HG02759 (cell line): ENCODE data around the gene C3orf20.

Source experiments
- ATAC-seq: cut with Tn5 transposase; IDR thresholded peaks from one replicate; pipeline ENCODE4 v1.9.1; 2021; ENCODE audit warnings: mild to moderate bottlenecking, moderate library complexity; ENCODE audit not compliant: unreplicated experiment

Gene C3orf20

GRCh38 chr3:14698601-14699244 lies 23.8 kb downstream of the C3orf20 start:
- ATAC-seq: no peak

- no peak for ATAC-seq
These were observed 24.7 kb downstream of the C3orf20 start for GRCh38 chr3:14699643-14700042.

- no peak for ATAC-seq
These were observed 25.9 kb downstream of the C3orf20 start for GRCh38 chr3:14700891-14701290.

GRCh38 chr3:14701676-14702075 lies 26.7 kb downstream of the C3orf20 start:
- ATAC-seq: no peak

DNA sequence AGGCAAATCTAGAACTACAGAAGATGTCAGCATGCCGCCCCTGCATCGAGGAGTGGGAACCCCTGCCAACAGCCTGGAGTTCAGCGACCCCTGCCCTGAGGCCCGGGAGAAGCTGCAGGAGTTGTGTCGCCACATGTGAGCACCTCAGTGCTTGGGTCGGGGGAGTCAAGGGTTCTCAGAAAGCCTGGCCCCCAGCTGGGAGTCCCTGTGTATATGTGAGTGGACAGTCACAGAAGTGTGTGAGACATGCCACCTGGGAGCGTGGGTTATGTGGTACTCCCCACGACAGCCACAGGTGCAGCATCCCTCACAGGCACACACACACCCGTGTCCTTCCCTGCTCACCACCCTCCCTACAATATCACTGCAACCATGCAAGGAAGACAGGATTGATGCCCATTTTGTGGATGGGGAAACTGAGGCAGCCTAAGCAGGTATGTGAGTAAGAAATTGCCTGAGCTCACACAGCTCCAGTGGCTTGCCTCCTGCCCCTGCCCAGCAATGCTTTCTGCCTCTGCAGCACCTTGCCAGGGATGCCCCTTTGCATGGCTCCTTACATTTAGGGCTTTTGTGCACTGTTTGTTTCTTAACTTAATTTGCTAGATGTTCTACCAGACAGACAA lies 28.3 kb downstream of the C3orf20 start:
- no peak for ATAC-seq

- ATAC-seq: no peak
These were observed 28.9 kb downstream of the C3orf20 start for GRCh38 chr3:14703791-14704190.

- ATAC-seq: no peak
These were observed 31.2 kb downstream of the C3orf20 start for GRCh38 chr3:14706096-14706495.

- no peak for ATAC-seq
These were observed 41.6 kb downstream of the C3orf20 start for GRCh38 chr3:14716591-14716990.

- no peak for ATAC-seq
These were observed 42.4 kb downstream of the C3orf20 start for GRCh38 chr3:14717307-14717706.

DNA sequence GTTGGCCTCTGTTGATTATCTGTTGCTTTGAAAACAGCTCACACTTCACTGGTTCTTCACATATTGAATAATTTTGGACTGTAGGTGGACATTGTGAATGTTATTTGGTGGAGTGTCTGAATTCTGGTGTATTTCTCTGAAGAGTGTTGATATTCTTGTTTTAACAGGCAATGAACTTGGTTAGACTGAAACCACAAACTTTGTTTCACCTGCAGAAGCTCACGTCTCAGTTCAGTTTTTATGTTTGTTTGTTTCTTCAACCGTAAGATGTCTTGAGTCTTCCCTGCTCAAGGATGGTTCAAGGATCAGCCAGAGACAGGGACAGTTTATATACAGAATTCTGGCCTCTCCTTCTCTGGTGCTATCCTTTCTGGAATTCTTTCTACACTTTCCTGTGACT lies 43.6 kb downstream of the C3orf20 start:
- ATAC-seq: no peak

DNA sequence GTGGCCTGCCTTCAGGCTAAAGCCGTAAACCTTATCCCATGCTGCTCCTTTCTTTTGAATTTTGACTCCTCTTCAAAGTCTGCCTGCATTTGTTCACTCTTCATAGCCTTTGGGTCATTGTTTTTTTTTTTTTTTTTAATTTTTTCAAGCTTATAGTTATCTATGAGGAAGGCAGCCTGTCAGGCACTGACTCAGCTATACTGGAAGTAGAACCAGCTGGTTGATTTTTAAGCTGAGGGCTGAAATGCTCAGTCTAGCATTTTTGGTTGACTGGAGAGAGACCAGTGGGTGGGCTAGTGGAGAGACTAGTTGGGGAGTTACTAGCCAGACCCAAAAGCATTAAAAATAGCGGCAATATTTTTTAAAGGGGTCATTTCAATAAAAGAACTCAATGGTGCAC lies 44.1 kb downstream of the C3orf20 start:
- ATAC-seq: no peak

- no peak for ATAC-seq
These were observed 46.4 kb downstream of the C3orf20 start for GRCh38 chr3:14721126-14721864.

DNA sequence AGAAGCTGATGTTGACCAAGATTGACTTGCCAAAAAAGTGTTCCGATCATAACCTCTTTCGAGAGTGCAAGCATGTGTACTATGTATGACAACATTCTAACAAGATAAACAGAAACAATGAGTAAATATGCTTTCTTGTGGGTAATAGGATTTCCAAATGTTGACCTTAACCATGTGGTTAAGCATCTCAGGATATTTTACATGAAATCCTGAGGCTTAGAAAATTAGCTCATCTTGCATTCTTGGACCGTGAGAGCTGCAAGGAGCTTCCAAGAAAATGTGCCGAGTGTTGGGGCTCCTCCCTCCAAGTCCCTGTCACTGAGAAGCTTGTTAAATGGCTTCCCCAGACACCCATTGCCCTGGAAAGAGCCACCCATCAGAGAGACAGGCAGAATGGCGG lies 50.1 kb downstream of the C3orf20 start:
- ATAC-seq: no peak

GRCh38 chr3:14725564-14726440 lies 50.9 kb downstream of the C3orf20 start:
- ATAC-seq: no peak

- no peak for ATAC-seq
These were observed 51.5 kb downstream of the C3orf20 start for GRCh38 chr3:14726441-14726780.

DNA sequence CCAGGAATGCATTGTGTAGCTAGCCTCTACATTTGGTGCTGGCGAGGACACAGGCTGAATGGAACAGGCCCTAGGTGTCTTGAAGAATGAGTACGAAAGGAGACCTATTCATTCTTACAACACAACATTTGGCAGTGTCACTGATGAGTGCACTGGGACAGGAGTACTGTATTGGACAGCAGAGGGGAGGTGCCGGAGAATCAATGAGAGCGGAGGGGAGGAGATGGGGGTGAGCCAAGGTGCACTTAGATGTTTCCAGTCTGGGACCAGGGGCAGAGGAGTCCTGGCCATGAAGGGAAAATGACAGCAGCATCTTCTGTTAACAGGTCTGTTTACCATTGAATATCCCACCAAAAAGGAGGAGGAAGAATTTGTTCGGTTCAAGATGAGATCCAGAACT lies 53.2 kb downstream of the C3orf20 start:
- ATAC-seq: no peak

- no peak for ATAC-seq
These were observed 55.9 kb downstream of the C3orf20 start for GRCh38 chr3:14730703-14731382.

DNA sequence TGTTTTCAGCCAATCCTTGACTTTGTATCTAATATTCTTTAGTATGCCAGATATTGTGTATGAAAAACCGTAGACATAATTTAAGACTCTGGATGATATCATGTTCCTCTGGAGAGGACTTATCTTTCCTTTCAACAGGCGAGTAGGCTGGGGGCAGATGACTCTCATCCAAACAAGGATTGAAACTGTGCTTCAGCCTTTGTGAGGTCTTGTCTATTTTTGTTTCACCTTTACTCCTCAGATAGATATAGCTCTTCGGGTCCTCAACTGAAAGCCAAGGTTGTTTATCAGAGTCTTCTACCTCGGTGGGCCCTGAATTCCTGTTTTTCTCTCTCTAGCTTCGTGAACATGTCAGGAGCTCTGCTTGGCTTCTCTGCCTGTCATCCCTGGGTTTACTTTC lies 66.0 kb downstream of the C3orf20 start:
- ATAC-seq: no peak

DNA sequence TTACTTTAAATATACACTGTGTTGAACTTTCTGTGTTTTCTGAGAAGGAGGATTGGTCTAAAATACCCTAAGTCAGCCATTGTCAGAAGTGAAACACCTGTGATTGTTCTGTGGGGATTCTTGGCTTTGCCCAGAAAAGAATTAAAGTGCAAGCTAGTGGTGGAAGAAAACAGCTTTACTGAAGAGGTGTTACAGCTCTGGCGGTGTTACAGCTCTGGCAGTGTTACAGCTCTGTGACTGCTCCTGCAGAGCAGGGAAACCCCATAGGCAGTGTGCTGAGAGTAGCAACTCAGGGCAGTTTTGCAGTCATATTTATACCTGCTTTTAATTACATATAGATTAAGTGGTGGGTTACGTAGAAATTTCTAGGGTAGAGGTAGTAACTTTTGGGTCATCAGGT lies 66.6 kb downstream of the C3orf20 start:
- no peak for ATAC-seq

- no peak for ATAC-seq
These were observed 69.6 kb downstream of the C3orf20 start for GRCh38 chr3:14744556-14744955.

GRCh38 chr3:14750650-14751049 lies 75.7 kb downstream of the C3orf20 start:
- no peak for ATAC-seq
